ENCODE data around the gene THAP2. TPM values are rescaled to one million over a fixed set of nuclear protein-coding genes. Genes with fewer than 3 reads are reported as not detected.

THAP2 gene
- total RNA-seq (2014; rRNA removed; shearing (Covaris generic)), result 3.3 and 7.0 TPM in 2 replicates

DNA sequence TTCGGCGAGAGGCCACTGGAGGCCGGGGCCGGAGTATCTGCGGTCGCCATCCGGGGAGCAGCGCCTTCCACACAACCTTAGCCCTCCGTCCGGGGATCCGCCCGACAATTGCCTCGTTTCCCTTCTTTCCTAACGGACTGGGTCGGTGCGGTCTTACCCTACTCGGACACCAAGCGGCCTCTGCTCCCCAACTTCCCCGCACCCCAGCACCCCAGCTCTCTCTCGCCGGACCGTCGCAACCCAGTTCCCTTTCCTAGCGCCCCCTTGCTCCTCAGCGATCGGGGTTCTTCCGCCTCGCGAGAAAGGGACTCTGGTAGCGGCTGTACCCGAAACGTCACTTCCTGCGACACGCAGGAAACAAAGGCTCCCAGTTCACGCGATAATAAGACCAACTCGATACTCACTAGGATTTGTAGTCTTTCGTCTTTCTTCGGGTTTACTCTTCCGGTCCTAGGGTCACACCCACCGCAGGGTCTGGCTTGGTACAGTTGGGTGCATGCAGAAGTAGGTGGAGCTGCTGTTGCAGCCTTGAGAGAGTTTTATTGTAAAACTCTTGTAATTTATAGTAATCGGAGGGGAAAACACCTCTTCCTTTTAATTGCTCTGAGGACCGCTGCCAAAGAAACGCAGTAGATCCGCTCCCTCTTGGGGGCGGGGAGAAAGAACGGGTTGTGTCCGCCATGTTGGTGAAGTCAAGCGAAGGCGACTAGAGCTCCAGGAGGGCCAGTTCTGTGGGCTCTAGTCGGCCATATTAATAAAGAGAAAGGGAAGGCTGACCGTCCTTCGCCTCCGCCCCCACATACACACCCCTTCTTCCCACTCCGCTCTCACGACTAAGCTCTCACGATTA is at the start of gene THAP2, which contains the start of gene ZFC3H1:
TSS of gene THAP2 (plus strand) at position 741 of the 850 bp plus-strand sequence. CDS start 209 bp downstream, outside the sequence.
TSS of gene ZFC3H1 (minus strand) at position 288 of the 850 bp plus-strand sequence. CDS start at position 50, 238 bp downstream.
- peak; percentile 99 for DNase-seq (ENCODE audit: low spot score)

GRCh38 chr12:71621938-71622337 is 42.2 kb upstream of the THAP2 start:
- DNase-seq (ENCODE audit: low spot score), result no peak

DNA sequence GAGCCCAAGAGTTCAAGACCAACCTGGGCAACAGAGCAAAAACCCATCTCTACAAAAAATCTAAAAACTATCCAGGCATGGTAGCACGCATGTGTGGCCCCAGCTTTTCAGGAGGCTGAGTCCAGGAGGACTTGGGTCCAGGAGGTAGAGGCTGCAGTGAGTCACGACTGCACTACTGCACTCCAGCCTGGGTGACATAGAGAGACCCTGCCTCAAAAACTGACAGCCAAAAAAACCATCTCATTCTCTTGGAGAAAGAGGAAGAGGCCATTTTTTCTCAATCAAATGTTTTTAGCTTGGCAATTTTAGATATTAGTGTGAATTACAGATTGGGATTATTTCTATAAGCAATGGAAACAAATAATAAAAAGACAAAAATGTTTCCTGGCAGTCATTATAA is 38.6 kb upstream of the THAP2 start:
- no peak for DNase-seq (ENCODE audit: low spot score)

- DNase-seq (ENCODE audit: low spot score), result no peak
These were observed 38.0 kb upstream of the THAP2 start for GRCh38 chr12:71626098-71626497.

DNA sequence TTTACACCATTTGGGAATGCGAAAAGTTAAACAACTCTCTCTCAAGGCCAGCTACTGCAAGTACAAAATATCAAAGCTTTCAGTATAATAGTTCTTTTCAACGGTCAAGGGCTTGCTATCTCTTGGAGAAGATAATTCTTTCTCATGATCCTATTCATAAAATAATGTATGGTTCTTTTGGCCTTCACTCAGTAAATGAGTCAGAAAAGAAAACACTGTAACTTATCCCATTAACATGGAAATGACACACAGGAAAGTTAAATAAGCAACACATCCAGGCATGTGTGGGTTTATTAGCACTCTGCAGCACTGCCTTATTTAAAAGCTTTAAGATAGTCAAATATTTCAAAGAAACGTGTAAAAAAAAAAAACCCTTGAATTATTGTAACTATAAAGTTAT is 37.3 kb upstream of the THAP2 start:
- peak; percentile 14 for DNase-seq (ENCODE audit: low spot score)

DNA sequence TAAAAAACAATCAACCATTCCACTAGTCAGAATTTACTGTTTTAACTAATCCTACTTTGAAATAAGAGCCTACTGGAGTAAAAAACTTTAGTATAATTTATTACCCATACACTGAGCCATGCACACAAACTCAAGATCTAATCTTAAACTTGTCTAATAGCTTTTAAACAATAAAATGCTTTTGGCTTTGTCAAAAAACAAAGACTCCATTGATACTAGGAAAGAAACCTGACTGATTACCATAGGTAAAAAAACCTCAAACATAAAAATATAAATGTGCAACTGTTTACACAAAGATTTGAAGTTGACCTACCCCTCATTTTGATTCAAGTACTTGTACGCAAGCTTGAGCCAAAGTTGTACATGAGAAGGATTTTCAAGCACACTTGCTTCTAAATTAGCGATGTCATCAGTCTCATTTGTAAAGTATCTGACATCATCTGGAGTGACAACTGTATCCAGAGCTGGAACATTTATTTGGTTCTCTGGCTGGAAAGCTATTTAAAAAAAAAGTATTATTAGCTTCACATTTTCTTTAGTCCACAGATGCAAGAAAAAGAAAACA is 36.6 kb upstream of the THAP2 start:
- no peak for DNase-seq (ENCODE audit: low spot score)

- DNase-seq (ENCODE audit: low spot score), result peak; percentile 70
These were observed 27.4 kb upstream of the THAP2 start for GRCh38 chr12:71636704-71637115.

DNA sequence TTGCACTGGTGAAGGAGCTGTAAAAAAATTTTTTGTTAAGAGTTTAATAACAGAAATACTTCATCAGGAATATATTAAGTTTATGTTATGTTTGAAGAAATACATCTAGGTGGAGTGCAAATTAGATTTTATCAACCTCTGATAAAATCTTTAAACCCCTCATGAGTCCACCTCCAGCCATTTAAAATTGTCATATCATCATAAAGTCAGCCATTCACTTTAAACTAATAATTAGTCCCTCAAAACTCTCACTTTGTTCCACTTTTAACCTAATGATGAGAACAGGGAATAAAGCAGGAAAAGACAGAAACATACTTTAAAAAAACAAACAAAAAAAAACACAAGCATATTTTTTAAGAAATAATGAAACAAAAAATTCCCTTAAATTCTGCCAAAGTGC is 25.6 kb upstream of the THAP2 start:
- no peak for DNase-seq (ENCODE audit: low spot score)

GRCh38 chr12:71639341-71639760 is 24.8 kb upstream of the THAP2 start:
- peak; percentile 10 for DNase-seq (ENCODE audit: low spot score)

DNA sequence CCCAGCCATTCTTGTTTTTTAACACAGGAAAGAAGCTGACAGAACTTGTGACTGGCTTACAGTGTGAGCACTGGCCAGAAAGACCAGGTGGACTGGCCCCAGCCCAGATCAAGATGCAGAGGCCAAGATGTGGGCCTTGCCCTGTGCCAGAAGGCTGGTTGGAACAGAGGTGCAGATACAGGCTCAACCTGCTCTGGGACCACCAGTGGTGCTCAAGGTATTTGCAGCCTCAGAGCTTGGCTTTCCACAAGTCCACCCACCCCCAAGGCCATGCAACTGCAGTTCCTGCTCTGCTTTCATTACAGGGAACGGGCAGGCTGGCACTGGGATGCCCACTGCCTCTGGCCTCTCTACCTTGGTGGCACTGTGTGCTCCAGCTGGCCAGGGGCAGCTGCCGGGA is 23.8 kb upstream of the THAP2 start:
- DNase-seq (ENCODE audit: low spot score), result no peak

- DNase-seq (ENCODE audit: low spot score), result no peak
These were observed 22.7 kb upstream of the THAP2 start for GRCh38 chr12:71641390-71641789.

- no peak for DNase-seq (ENCODE audit: low spot score)
These were observed 21.8 kb upstream of the THAP2 start for GRCh38 chr12:71642264-71642663.

DNA sequence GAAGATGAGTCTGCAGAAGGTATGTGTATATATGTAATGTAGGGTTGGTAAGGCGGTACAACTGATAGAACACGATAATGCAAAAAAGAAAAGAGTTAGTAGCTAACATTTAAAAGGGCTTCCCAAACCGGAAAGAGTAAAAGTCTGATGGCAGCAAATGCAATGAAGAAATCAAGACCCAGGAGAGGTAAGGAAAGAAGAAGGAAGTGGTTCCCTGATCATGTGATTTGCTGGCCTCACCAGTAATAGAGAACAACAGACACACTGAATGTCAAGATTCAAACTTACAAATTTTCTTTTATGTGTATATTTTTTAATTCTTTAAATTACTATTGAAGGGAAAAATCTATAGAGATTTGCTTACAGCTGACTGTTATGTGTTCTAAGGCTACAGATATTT is 18.8 kb upstream of the THAP2 start:
- DNase-seq (ENCODE audit: low spot score), result no peak

GRCh38 chr12:71646512-71646911 is 17.6 kb upstream of the THAP2 start:
- DNase-seq (ENCODE audit: low spot score), result no peak

DNA sequence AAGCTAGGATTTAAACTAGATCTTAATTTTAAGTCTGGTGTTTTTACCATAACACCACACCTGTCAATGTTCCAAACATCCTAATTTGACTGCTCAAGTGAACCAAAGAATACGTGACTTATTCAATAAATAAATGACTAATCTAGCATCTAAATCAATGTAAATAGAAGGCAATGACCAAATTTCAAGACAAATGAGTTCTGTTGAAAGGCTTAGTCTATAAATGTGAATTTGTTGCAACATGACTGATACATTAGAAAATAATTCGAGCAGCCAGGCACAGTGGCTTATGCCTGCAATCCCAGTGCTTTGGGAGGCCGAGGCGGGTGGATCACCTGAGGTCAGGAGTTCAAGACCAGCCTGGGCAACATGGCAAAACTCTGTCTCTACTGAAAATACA is 15.6 kb upstream of the THAP2 start:
- no peak for DNase-seq (ENCODE audit: low spot score)

GRCh38 chr12:71649401-71649800 is 14.7 kb upstream of the THAP2 start:
- no peak for DNase-seq (ENCODE audit: low spot score)

GRCh38 chr12:71652656-71653055 is 11.4 kb upstream of the THAP2 start:
- DNase-seq (ENCODE audit: low spot score), result no peak

DNA sequence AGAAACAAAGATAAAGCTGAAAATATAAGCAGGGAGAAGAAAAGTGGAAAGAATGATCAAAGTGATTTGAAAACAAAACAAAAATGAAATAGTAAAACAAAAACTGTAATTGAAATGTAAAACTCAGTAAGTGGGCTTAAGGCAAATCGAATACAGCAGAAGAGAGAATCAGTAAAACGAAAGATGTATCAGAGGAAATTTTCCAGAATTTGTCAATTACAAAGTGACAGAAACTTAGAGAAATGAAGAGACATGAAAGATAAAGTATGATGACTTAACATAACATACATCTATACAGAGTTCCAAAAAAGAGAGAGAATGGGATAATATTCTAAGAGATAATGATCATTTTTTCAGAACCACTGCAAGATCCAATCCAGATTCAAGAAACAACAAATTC is 11.0 kb upstream of the THAP2 start:
- DNase-seq (ENCODE audit: low spot score), result no peak

DNA sequence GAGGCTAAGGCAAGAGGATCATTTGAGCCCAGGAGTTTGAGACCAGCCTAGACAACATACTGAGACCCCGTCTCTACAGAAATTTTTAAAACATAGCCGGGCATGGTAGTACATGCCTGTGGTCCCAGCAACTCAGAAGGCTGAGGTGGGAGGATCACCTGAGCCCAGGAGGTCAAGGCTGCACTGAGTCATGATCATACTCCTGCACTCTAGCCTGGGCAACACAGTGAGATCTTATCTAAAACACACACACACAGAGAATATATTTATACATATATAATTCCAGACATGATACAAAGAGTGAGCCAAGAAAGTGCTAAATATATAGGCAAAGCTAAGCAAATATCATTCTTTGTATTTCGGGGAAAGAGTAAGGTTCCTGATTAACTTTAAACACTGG is 9.9 kb upstream of the THAP2 start:
- DNase-seq (ENCODE audit: low spot score), result no peak

DNA sequence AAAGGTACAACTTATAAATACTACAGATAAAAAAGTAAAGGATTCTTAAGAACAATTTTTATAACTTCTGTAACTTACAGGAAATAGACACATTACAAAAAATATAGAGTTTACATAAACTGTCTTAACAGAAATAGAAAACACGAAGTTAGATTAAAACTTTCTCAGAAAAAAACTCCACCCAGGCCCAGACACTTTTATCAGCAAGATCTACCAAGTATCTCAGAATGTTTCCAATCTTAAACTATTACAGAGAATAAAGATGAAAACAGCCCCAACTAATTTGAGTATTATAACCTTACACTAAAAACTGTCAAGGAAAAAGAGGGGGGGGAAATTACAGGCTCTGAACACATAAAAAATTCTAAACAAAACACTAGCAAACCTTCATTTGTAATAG is 8.6 kb upstream of the THAP2 start:
- no peak for DNase-seq (ENCODE audit: low spot score)

DNA sequence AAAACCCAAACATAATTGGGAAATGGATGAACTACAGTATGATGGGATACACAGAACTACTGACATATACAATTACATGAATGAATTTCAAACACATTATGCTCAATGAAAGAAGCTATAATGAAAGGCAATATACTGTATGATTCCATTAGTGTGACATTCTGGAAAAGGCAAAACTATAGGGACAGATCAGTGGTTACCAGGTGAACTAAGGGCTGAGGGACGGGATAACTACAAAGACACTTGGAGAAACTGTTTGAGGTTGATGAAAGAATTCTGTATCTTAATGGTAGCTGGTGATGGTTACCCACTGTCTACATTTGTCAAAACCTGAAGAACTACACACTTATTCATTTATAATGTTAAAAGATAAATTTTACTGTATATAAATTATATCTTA is 8.2 kb upstream of the THAP2 start:
- no peak for DNase-seq (ENCODE audit: low spot score)

GRCh38 chr12:71656740-71657139 is 7.4 kb upstream of the THAP2 start:
- DNase-seq (ENCODE audit: low spot score), result no peak

DNA sequence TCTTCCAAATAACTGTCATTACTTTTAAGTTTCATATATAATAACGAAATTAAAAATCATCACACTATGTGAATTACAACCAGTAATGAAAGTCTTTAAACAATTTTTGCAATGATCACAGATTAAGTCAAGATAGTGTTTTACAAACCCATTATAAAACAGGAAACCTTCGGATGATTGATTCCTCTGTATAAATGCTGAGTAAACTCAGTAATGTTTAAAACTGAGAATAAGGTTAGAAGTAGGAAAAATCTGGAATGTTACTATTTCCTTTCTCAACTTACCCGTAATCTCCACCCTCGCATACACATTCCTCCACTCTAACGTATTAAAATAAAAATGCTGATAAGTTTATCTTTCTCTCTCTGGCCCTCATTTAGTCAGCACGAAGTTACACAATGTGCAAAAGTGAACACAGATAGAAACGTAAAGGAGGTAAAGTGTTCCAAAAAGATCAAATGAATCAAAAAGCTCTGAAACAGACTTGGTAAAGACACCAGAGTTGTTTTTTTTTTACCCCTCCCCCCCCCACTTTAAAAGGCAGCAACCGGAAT is 2.0 kb upstream of the THAP2 start:
- no peak for DNase-seq (ENCODE audit: low spot score)
